K562 (cell line): ENCODE measurements around the gene NDUFAB1. TPM values are rescaled to one million over a fixed set of nuclear protein-coding genes. Genes with fewer than 3 reads are reported as not detected.

Experiments
- CC2D1A ChIP-seq: fragments of 450-650 bp; IDR thresholded peaks from 2 replicates; pipeline ENCODE4 v1.6.1; 2017; ENCODE audit warnings: mild to moderate bottlenecking
- CGGBP1 ChIP-seq: fragments of 250-450 bp; sonication (Bioruptor Pico); IDR thresholded peaks from 2 replicates; pipeline ENCODE4 v1.9.0; 2021; ENCODE audit warnings: mild to moderate bottlenecking
- CTBP1 ChIP-seq: fragments of 450-650 bp; IDR thresholded peaks from 2 replicates; pipeline ENCODE4 v1.6.1; 2016; ENCODE audit warnings: borderline replicate concordance
- DDX20 ChIP-seq: fragments of 450-650 bp; IDR thresholded peaks from 2 replicates; pipeline ENCODE4 v1.6.1; 2016; ENCODE audit warnings: missing genetic modification characterization, low read depth, mild to moderate bottlenecking, missing compliant biosample characterization, moderate library complexity
- E2F6 ChIP-seq, 2 experiments: IDR thresholded peaks; 2 replicates each; pipeline ENCODE4 v1.6.1; 2011; ENCODE audit warnings: borderline replicate concordance in 1 of 2, control low read depth in 1 of 2, low read depth in 1 of 2, low read length in 1 of 2, mild to moderate bottlenecking in 1 of 2, mixed read lengths in 1 of 2, moderate library complexity in 1 of 2; ENCODE audit not compliant: insufficient read depth in 1 of 2, insufficient read length in 1 of 2, poor library complexity in 1 of 2, severe bottlenecking in 1 of 2; ENCODE audit errors: extremely low read depth in 1 of 2
- ELF4 ChIP-seq: fragments of 450-650 bp; formaldehyde crosslinking; IDR thresholded peaks from 2 replicates; pipeline ENCODE4 v1.4.0; 2022; ENCODE audit warnings: missing genetic modification characterization
- HNRNPK ChIP-seq: fragments of 200-400 bp; formaldehyde crosslinking; IDR thresholded peaks from one replicate; pipeline ENCODE4 v1.6.1; 2018; ENCODE audit warnings: mild to moderate bottlenecking, low read depth, low read length; ENCODE audit not compliant: poor library complexity, severe bottlenecking
- MAZ ChIP-seq, 2 experiments: fragments of 450-650 bp in 1 of 2; sonication (generic) in 1 of 2; formaldehyde crosslinking; IDR thresholded peaks in 1 of 2; conservative IDR thresholded peaks in 1 of 2; 2 replicates each; pipeline versions ENCODE4 v1.4.0 to v1.5.0; 2020; ENCODE audit warnings: mild to moderate bottlenecking in 1 of 2, missing genetic modification reagents in 1 of 2
- MXI1 ChIP-seq: IDR thresholded peaks from 2 replicates; pipeline ENCODE4 v1.6.1; 2011; ENCODE audit warnings: low read depth, mild to moderate bottlenecking, improper control_type of control experiment, low read length
- PCBP1 ChIP-seq: fragments of 200-400 bp; formaldehyde crosslinking; IDR thresholded peaks from 2 replicates; pipeline ENCODE4 v1.6.1; 2018; ENCODE audit warnings: mild to moderate bottlenecking, low read depth, low read length; ENCODE audit not compliant: poor library complexity, severe bottlenecking
- PRDM10 ChIP-seq: fragments of 450-650 bp; IDR thresholded peaks from 2 replicates; pipeline ENCODE4 v1.6.1; 2018; ENCODE audit not compliant: partially characterized antibody
- SNAPC5 ChIP-seq: fragments of 250-450 bp; sonication (Bioruptor Pico); IDR thresholded peaks from 2 replicates; pipeline ENCODE4 v1.8.0; 2021; ENCODE audit warnings: moderate library complexity, mild to moderate bottlenecking, inconsistent platforms
- SNIP1 ChIP-seq: fragments of 450-650 bp; IDR thresholded peaks from 2 replicates; pipeline ENCODE4 v1.7.1; 2017; ENCODE audit warnings: low read depth, mild to moderate bottlenecking
- TFAP4 ChIP-seq: sonication (generic); formaldehyde crosslinking; IDR thresholded peaks from 2 replicates; pipeline ENCODE4 v1.8.0; 2022; ENCODE audit warnings: missing genetic modification reagents, mild to moderate bottlenecking, moderate library complexity, borderline replicate concordance
- THAP7 ChIP-seq: fragments of 250-450 bp; sonication (Bioruptor Pico); IDR thresholded peaks from 2 replicates; pipeline ENCODE4 v1.5.0; 2021
- ZBED1 ChIP-seq: IDR thresholded peaks from 2 replicates; pipeline ENCODE4 v1.6.1; 2014
- ZNF445 ChIP-seq: fragments of 250-450 bp; sonication (Bioruptor Pico); IDR thresholded peaks from 2 replicates; pipeline ENCODE4 v1.4.0; 2020; ENCODE audit warnings: low read depth, mild to moderate bottlenecking, moderate library complexity
- polyA plus RNA-seq, 8 experiments: library from polyadenylated mRNA; depleted of rRNA in 4 of 8; stranded (reverse) in 5 of 8; unstranded in 3 of 8; fragments of >200 nt; fragmentation: Nextera tagmentation in 2 of 8; fragmentation: Illumina TruSeq in 1 of 8; extraction: Ambion mirVana in 2 of 8; extraction: Trizol in 1 of 8; gene quantifications; 2 replicates each; pipeline versions ENCODE4 v1.2.1 to v1.2.3, GENCODE V29; 2011 to 2014; ENCODE audit warnings: inconsistent platforms in 1 of 8, missing spikeins in 1 of 8
- total RNA-seq, 7 experiments: library from RNA; depleted of rRNA in 6 of 7; stranded (reverse); fragments of >200 nt in 6 of 7; fragmentation: Illumina TruSeq in 2 of 7; extraction: Trizol in 2 of 7; gene quantifications; 2 replicates each; pipeline versions ENCODE4 v1.2.1 to v1.2.3, GENCODE V29; 2011 to 2021; ENCODE audit warnings: low replicate concordance in 1 of 7
- TF ChIP-seq, protein P1 (sequence below): fragments of 450-650 bp; formaldehyde crosslinking; IDR thresholded peaks from 2 replicates; pipeline ENCODE4 v1.4.0; 2020; ENCODE audit warnings: mild to moderate bottlenecking, moderate library complexity

The NDUFAB1 gene
- total and polyA plus RNA-seq, 9 of the 15 experiments (the other 6 are each of a cell fraction or from before 2014, with no cell fraction given) = 123 to 481 (median 238) TPM

- TF ChIP-seq, protein P1, sequence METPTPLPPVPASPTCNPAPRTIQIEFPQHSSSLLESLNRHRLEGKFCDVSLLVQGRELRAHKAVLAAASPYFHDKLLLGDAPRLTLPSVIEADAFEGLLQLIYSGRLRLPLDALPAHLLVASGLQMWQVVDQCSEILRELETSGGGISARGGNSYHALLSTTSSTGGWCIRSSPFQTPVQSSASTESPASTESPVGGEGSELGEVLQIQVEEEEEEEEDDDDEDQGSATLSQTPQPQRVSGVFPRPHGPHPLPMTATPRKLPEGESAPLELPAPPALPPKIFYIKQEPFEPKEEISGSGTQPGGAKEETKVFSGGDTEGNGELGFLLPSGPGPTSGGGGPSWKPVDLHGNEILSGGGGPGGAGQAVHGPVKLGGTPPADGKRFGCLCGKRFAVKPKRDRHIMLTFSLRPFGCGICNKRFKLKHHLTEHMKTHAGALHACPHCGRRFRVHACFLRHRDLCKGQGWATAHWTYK (CRISPR knock-in tag) = 0 out of 2 replicates have a peak, but pooled peaks have one; percentile 28
- peak; percentile 35 to 75 for TF ChIP-seq E2F6 (IDR thresholded peaks at IDR 0.05; ENCODE audit: borderline replicate concordance in 1 of 2, extremely low read depth in 1 of 2, insufficient read depth in 1 of 2, insufficient read length in 1 of 2, low read depth in 1 of 2, low read length in 1 of 2, poor library complexity in 1 of 2, severe bottlenecking in 1 of 2)
- TF ChIP-seq PCBP1 = peak; percentile 55
- TF ChIP-seq MAZ (CRISPR knock-in tag; conservative IDR thresholded peaks at IDR 0.05 in 1 of 2, IDR thresholded peaks at IDR 0.05 in 1 of 2) = peak; percentile 53 to 63; a peak in 2 of 4 replicates
- TF ChIP-seq ZBED1 = no peak
- no peak for TF ChIP-seq SNIP1
- TF ChIP-seq ZNF445 (CRISPR knock-in tag) = no peak
- TF ChIP-seq HNRNPK = no peak
- TF ChIP-seq PRDM10 = no peak
- peak; percentile 80 for TF ChIP-seq CTBP1
- no peak for TF ChIP-seq ELF4 (CRISPR knock-in tag)
- TF ChIP-seq THAP7 (CRISPR knock-in tag) = no peak
- no peak for TF ChIP-seq MXI1
- TF ChIP-seq DDX20 = no peak
- TF ChIP-seq SNAPC5 (CRISPR knock-in tag) = no peak
- no peak for TF ChIP-seq CGGBP1 (CRISPR knock-in tag)
- TF ChIP-seq TFAP4 = peak; percentile 65; the same call in 1 of the 2 replicates
- TF ChIP-seq CC2D1A = no peak
Observed at GRCh38 chr16:23595951-23596720, at the start of gene NDUFAB1 (continued).
